Epithelial cell of proximal tubule (primary cell): ENCODE measurements around the gene TECTA. TPM values are rescaled to one million over a fixed set of nuclear protein-coding genes. Genes with fewer than 3 reads are reported as not detected.

Source experiments
- DNase-seq: peaks from one replicate; pipeline ENCODE4 v3.0.0-alpha.2; 2011; ENCODE audit warnings: low read depth
- H3K4me3 ChIP-seq: 2 replicates; pipeline ENCODE4 v1.5.1; 2011; ENCODE audit warnings: low read depth, mild to moderate bottlenecking, low read length
- CTCF ChIP-seq: conservative IDR thresholded peaks from 2 replicates; pipeline ENCODE4 v1.5.1; 2012; ENCODE audit warnings: low read depth, mild to moderate bottlenecking, low read length
- total RNA-seq: library from RNA; depleted of rRNA; stranded (reverse); fragments of >200 nt; gene quantifications from 2 replicates; pipeline ENCODE4 v1.2.3, GENCODE V29; 2015

The TECTA gene
- total RNA-seq, 1 donor from 2014 or later, result 0.23 TPM

GRCh38 chr11:121225382-121225781, 124.3 kb downstream of the TECTA start:
- H3K4me3 ChIP-seq, result no peak overlapping the region
- TF ChIP-seq CTCF, result no peak
- no peak for DNase-seq

DNA sequence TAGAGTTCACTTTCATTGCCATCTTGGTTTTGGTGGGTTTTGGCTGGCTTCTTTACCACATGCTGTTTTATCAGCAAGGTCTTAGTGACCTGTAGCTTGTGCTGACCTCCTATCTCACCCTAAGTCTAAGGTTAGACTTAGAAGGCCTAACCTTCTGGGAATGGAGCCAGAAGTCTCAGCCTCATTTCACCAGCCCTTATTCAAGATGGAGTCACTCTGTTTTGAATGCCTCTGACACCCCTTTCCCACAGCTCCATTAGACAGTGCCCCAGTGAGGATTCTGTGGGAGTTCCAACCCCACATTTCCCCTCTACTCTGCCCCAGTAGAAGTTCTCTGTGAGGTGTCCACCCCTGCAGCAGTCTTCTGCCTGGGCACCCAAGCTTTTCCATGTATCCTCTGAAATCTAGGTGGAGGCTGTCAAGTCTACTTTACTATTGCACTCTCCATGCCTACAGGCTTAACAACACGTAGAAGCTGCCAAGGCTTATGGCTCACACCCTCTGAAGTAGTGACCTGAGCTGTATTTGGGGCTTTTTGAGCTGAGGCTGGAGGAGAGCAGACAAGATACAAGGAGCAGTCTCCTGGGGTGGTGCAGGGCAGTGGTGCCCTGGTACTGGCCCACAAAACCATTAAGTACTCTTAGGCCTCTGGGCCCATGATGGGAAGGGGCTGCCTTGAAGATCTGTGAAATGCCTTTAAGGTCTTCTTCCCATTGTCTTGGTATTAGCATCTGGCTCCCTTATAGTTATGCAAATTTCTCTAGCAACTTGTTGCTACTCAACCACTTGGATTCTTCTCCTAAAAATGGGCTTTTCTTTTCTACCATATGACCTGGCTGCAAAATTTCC, 125.6 kb downstream of the TECTA start:
- no peak overlapping the region for H3K4me3 ChIP-seq
- TF ChIP-seq CTCF, result no peak
- no peak for DNase-seq

- TF ChIP-seq CTCF, result no peak
- H3K4me3 ChIP-seq, result no peak overlapping the region
- no peak for DNase-seq
Observed at GRCh38 chr11:121228851-121229250, 127.8 kb downstream of the TECTA start.

DNA sequence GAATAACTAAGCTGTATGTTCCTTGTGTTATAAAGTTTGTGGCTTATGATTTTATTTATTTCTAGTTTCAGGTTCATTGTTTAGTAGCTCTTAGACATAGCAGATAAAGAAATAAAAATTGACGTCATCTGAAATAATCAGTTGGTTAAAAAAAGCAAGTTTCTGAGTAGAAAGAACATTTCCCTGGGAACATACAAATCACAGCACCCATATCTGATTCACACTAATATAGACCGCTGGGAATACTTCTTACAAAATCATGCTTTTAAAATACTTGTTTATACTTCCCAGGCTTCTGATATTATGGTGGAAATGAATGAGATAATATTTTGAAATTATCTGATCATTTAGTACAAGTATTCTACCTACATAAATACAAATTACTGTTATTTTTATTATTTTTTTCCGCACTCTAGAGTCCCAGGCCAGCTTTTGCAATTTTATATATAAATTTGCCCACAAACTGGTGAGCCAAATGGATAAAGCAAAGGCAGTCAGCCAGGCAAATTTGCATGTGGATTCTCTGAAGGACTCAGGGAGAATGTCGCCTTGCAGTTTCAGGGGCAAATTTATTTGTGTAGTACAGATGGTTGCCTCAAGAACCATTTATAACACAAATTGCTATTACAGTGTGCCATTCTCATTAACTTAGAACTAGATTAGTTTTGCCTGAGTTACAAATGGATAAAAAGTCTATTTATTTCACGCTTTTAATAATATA, 128.6 kb downstream of the TECTA start:
- no peak overlapping the region for H3K4me3 ChIP-seq
- DNase-seq, result no peak
- TF ChIP-seq CTCF, result no peak

DNA sequence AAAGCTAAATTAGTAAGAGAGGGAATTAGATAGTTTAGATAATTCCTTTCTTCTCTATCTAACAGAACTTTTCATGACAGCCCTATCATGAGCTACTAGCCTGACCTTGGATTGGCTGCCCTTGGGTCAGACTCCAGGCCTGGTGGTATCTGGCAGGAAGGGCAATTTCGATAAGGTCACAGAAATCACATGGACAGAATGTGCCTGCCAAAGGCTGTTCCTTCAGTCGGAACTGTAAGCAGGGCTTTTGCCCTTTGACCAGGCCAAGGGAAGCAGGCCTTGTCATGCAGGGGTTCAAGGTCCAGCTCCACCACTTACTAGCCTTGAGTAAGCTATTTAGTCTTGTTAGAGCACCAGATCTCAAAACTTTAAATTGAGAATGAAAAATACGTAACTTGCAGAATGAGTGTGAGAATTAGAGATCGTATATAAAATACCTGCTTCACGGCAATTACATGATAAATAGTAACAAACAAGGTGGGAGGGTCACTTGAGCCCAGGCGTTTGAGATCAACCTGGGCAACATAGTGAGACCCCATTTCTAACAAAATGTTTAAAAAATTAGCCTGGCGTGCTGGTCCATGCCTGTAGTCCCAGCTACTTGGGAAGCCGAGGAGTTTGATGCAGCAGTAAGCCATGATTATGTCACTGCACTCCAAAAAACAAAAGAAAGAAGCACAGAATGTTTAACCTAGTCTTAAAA, 130.7 kb downstream of the TECTA start:
- TF ChIP-seq CTCF, result no peak
- H3K4me3 ChIP-seq, result no peak overlapping the region
- DNase-seq, result no peak

GRCh38 chr11:121235057-121235456, 134.0 kb downstream of the TECTA start:
- TF ChIP-seq CTCF, result no peak

More at GRCh38 chr11:121235057-121235456, 134.0 kb downstream of the TECTA start:
- no peak overlapping the region for H3K4me3 ChIP-seq
- DNase-seq, result no peak
